BJ (cell line): ENCODE data around the gene MVD. TPM values are rescaled to one million over a fixed set of nuclear protein-coding genes. Genes with fewer than 3 reads are reported as not detected.

Experiments used
- CTCF ChIA-PET: fragments of 350-600 bp; formaldehyde crosslinking; extraction: SDS; loops from one replicate; lab custom pipeline; 2021; ENCODE audit warnings: antibody characterized with exemption, inconsistent platforms; lab: Yijun Ruan, JAX
- POLR2A ChIA-PET: fragments of 300-600 bp; sonication (Branson Sonifier 250); formaldehyde crosslinking; extraction: SDS; loops from one replicate; lab custom pipeline; 2021; ENCODE audit warnings: antibody characterized with exemption; lab: Charles Lee
- DNase-seq: peaks from one replicate; pipeline ENCODE4 v3.0.0-alpha.2; 2011; ENCODE audit warnings: low read depth
- H3K27me3 ChIP-seq: 2 replicates; pipeline ENCODE4 v1.6.0; 2011; ENCODE audit warnings: low read length; ENCODE audit not compliant: control insufficient read depth, insufficient read depth
- H3K36me3 ChIP-seq: 2 replicates; pipeline ENCODE4 v1.5.1; 2011; ENCODE audit warnings: low read length; ENCODE audit not compliant: control insufficient read depth, insufficient read depth
- H3K4me3 ChIP-seq: 2 replicates; pipeline ENCODE4 v1.5.1; 2011; ENCODE audit warnings: low read depth, mild to moderate bottlenecking, control low read depth, low read length
- CTCF ChIP-seq: IDR thresholded peaks from 2 replicates; pipeline ENCODE4 v1.5.1; 2011; ENCODE audit warnings: low read depth, mild to moderate bottlenecking, control low read depth, inconsistent platforms, low read length, moderate library complexity; ENCODE audit not compliant: insufficient read depth
- polyA minus RNA-seq: library from RNA; depleted of rRNA, polyadenylated mRNA; stranded (reverse); fragments of >200 nt; gene quantifications from 2 replicates; pipeline ENCODE4 v1.2.3, GENCODE V29; 2011; rRNA and poly(A)+ RNA removed
- polyA plus RNA-seq: library from polyadenylated mRNA; depleted of rRNA; stranded (reverse); fragments of >200 nt; gene quantifications from 2 replicates; pipeline ENCODE4 v1.2.3, GENCODE V29; 2011; rRNA removed

The MVD gene
- polyA plus RNA-seq (9.6 and 17.4 TPM in 2 replicates), polyA minus RNA-seq (6.0 and 10.8 TPM in 2 replicates)

GRCh38 chr16:88662843-88663606, at the start of gene MVD:
TSS of gene MVD (minus strand) at chr16:88663091. CDS start at chr16:88663080, 11 bp downstream.
- Histone ChIP-seq H3K4me3 (peak within 1 kb of the TSS; percentile 85), H3K36me3 (no peaks in the 10 kb centered on the region), H3K27me3 (no peaks in the 10 kb centered on the region)
- CTCF ChIA-PET, result interaction anchor here (0.6 to 1.8 kb wide), 3 partner anchors 22 to 832 kb away, joined by 3 to 5 read pairs (median 3); no protein-coding TSS in a partner anchor
- DNase-seq, result peak; percentile 87
- POLR2A ChIA-PET, result interaction anchor here (0.5 kb wide), 2 partner anchors 121 to 133 kb away, joined by 3 to 6 read pairs; no protein-coding TSS in a partner anchor
- no peak for TF ChIP-seq CTCF

- H3K27me3 ChIP-seq, result no peaks in the 10 kb centered on the region
- CTCF ChIA-PET, result no interaction called here
- no peak for DNase-seq
- no peak for TF ChIP-seq CTCF
- H3K4me3 ChIP-seq, result no peak overlapping the region
- H3K36me3 ChIP-seq, result peaks cover 35% of the 10 kb centered on the region
- POLR2A ChIA-PET, result no interaction called here
These were observed 49.6 kb upstream of the MVD start for GRCh38 chr16:88712362-88712979.

- ChIA-PET POLR2A (no interaction called here), CTCF (no interaction called here)
- no peak for TF ChIP-seq CTCF
- no peak for DNase-seq
- peaks cover 32% of the 10 kb centered on the region for H3K36me3 ChIP-seq
- no peak overlapping the region for H3K4me3 ChIP-seq
- H3K27me3 ChIP-seq, result no peaks in the 10 kb centered on the region
These were observed 49.0 kb upstream of the MVD start for GRCh38 chr16:88711750-88712340.

GRCh38 chr16:88710556-88710955, 47.7 kb upstream of the MVD start:
- no peaks in the 10 kb centered on the region for H3K27me3 ChIP-seq
- DNase-seq, result no peak
- no peak overlapping the region for H3K4me3 ChIP-seq
- H3K36me3 ChIP-seq, result peaks cover 20% of the 10 kb centered on the region
- CTCF ChIA-PET, result no interaction called here
- TF ChIP-seq CTCF, result no peak
- POLR2A ChIA-PET, result no interaction called here
